Esophagus (tissue), 2 donors: ENCODE results near the gene MXD3. TPM values are rescaled to one million over a fixed set of nuclear protein-coding genes. Genes with fewer than 3 reads are reported as not detected.
A peak's percentile ranks its signal among the peaks of the same experiment; 100 is the strongest.

Source experiments
- H3K27ac ChIP-seq, 2 donors: one replicate each; pipeline ENCODE4 v1.5.1; 2013; ENCODE audit warnings: low read depth in 2 of 2, mild to moderate bottlenecking in 2 of 2, inconsistent platforms in 1 of 2, low read length in 1 of 2, moderate library complexity in 1 of 2
- H3K27me3 ChIP-seq, 2 donors: one replicate each; pipeline ENCODE4 v1.6.1; 2013; ENCODE audit warnings: low read length in 2 of 2, control low read depth in 1 of 2, mild to moderate bottlenecking in 1 of 2; ENCODE audit not compliant: insufficient read depth in 2 of 2, control insufficient read depth in 1 of 2
- H3K36me3 ChIP-seq, 2 donors: one replicate each; pipeline ENCODE4 v1.6.1; 2013; ENCODE audit warnings: low read length in 1 of 2; ENCODE audit not compliant: control insufficient read depth in 2 of 2, insufficient read depth in 2 of 2
- H3K4me1 ChIP-seq, 2 donors: one replicate each; pipeline ENCODE4 v1.6.1; 2013; ENCODE audit warnings: low read length in 1 of 2; ENCODE audit not compliant: control insufficient read depth in 2 of 2, insufficient read depth in 2 of 2
- H3K4me3 ChIP-seq, 2 donors: one replicate each; pipeline ENCODE4 v1.5.1; 2013; ENCODE audit warnings: low read length in 2 of 2, mild to moderate bottlenecking in 2 of 2, low read depth in 1 of 2, moderate library complexity in 1 of 2
- H3K9me3 ChIP-seq, 2 donors: one replicate each; pipeline ENCODE4 v1.6.1; 2013; ENCODE audit warnings: mild to moderate bottlenecking in 2 of 2, low read depth in 1 of 2, low read length in 1 of 2, moderate library complexity in 1 of 2; ENCODE audit not compliant: control insufficient read depth in 2 of 2, insufficient read depth in 1 of 2
- WGBS, 2 donors: extraction: QIAGEN DNeasy Blood & Tissue Kit; methylation state at CpG; one replicate each; pipeline ENCODE4 v1.1.7; 2013; 5-methylcytosine and 5-hydroxymethylcytosine counted together
- polyA plus RNA-seq, 2 donors: library from polyadenylated mRNA; stranded (reverse); fragments of 200-250 nt; gene quantifications; one replicate each; pipeline ENCODE4 v1.2.3, GENCODE V29; 2013
- donor health status: healthy with polysubstance abuse.
- donor health status: Bipolar disorder and iron deficiency.

MXD3 gene
- polyA plus RNA-seq, 2 donors: 14.4 to 32.3 TPM

GRCh38 chr5:177334781-177335700, 23.3 kb upstream of the MXD3 start:
- H3K9me3 ChIP-seq: peaks cover 0 to 2% of the 10 kb centered on the region in 2 donors

GRCh38 chr5:177334155-177334551, 22.5 kb upstream of the MXD3 start:
- H3K4me3 ChIP-seq: no peak overlapping the region
- peaks cover 32 to 85% of the 10 kb centered on the region in 2 donors for H3K36me3 ChIP-seq
- H3K9me3 ChIP-seq: peaks cover 0 to 2% of the 10 kb centered on the region in 2 donors
- peaks cover 0 to 2% of the 10 kb centered on the region in 2 donors for H3K4me1 ChIP-seq
- no peaks in the 10 kb centered on the region for H3K27me3 ChIP-seq
- no peak overlapping the region for H3K27ac ChIP-seq
- 76 to 80% methylated on average over 15 of the region's 15 CpGs for WGBS, 2 donors

More at GRCh38 chr5:177334781-177335700, 23.3 kb upstream of the MXD3 start:
- Histone ChIP-seq H3K27me3 (no peaks in the 10 kb centered on the region), H3K27ac (no peak overlapping the region), H3K4me3 (no peak overlapping the region), H3K4me1 (peaks cover 0 to 3% of the 10 kb centered on the region in 2 donors), H3K36me3 (peaks cover 32 to 83% of the 10 kb centered on the region in 2 donors)
- WGBS, 2 donors: 89 to 91% methylated on average over 21 of the region's 21 CpGs

GRCh38 chr5:177333420-177334154, 21.9 kb upstream of the MXD3 start:
- 90% methylated on average over 16 of the region's 16 CpGs for WGBS, 2 donors
- H3K27me3 ChIP-seq: no peaks in the 10 kb centered on the region
- peaks cover 0 to 2% of the 10 kb centered on the region in 2 donors for H3K9me3 ChIP-seq
- H3K36me3 ChIP-seq: peaks cover 32 to 83% of the 10 kb centered on the region in 2 donors
- no peak overlapping the region for H3K27ac ChIP-seq
- no peaks in the 10 kb centered on the region for H3K4me1 ChIP-seq
- H3K4me3 ChIP-seq: no peak overlapping the region

- H3K36me3 ChIP-seq: peaks cover 29 to 78% of the 10 kb centered on the region in 2 donors
- 88 to 90% methylated on average over 13 of the region's 13 CpGs for WGBS, 2 donors
- H3K9me3 ChIP-seq: peaks cover 0 to 2% of the 10 kb centered on the region in 2 donors
- H3K27ac ChIP-seq: no peak overlapping the region
- no peaks in the 10 kb centered on the region for H3K27me3 ChIP-seq
- H3K4me1 ChIP-seq: no peaks in the 10 kb centered on the region
- no peak overlapping the region for H3K4me3 ChIP-seq
Observed at GRCh38 chr5:177332896-177333260, 21.2 kb upstream of the MXD3 start.

GRCh38 chr5:177332031-177332895, 20.6 kb upstream of the MXD3 start:
- WGBS, 2 donors: 88 to 89% methylated on average over 35 of the region's 35 CpGs
- H3K4me1 ChIP-seq: no peaks in the 10 kb centered on the region
- peaks cover 0 to under 1% of the 10 kb centered on the region in 2 donors for H3K9me3 ChIP-seq
- no peaks in the 10 kb centered on the region for H3K27me3 ChIP-seq
- H3K27ac ChIP-seq: no peak overlapping the region
- H3K4me3 ChIP-seq: no peak overlapping the region
- peaks cover 24 to 72% of the 10 kb centered on the region in 2 donors for H3K36me3 ChIP-seq

- Histone ChIP-seq H3K27me3 (no peaks in the 10 kb centered on the region), H3K4me3 (no peak overlapping the region), H3K36me3 (peaks cover 20 to 62% of the 10 kb centered on the region in 2 donors), H3K9me3 (no peaks in the 10 kb centered on the region), H3K27ac (no peak overlapping the region), H3K4me1 (no peaks in the 10 kb centered on the region)
- WGBS, 2 donors: 78 to 81% methylated on average over 27 of the region's 27 CpGs
Observed at GRCh38 chr5:177330991-177331842, 19.5 kb upstream of the MXD3 start.

GRCh38 chr5:177329883-177330282, 18.2 kb upstream of the MXD3 start:
- Histone ChIP-seq H3K36me3 (peaks cover 6 to 48% of the 10 kb centered on the region in 2 donors), H3K4me1 (no peaks in the 10 kb centered on the region), H3K4me3 (no peak overlapping the region), H3K27ac (no peak overlapping the region), H3K9me3 (no peaks in the 10 kb centered on the region), H3K27me3 (no peaks in the 10 kb centered on the region)
- 74 to 85% methylated on average over 6 of the region's 6 CpGs for WGBS, 2 donors

GRCh38 chr5:177328545-177329231, 17.0 kb upstream of the MXD3 start:
- Histone ChIP-seq H3K9me3 (no peaks in the 10 kb centered on the region), H3K27me3 (no peaks in the 10 kb centered on the region), H3K4me3 (no peak overlapping the region), H3K36me3 (peaks cover 6 to 39% of the 10 kb centered on the region in 2 donors), H3K4me1 (no peaks in the 10 kb centered on the region), H3K27ac (peak overlapping the region in 1 of 2 donors; percentile 11)
- WGBS, 2 donors: 84 to 91% methylated on average over 19 of the region's 19 CpGs
